GM12864 (cell line): ENCODE data around the gene MYO5A.
"Not testable (repeated sequence)": the region's sequence is repeated elsewhere in the genome, so short reads cannot be mapped to it uniquely, and the experiment has no call there.

ENCODE experiments used
- DNase-seq: peaks from one replicate; pipeline ENCODE4 v3.0.0-alpha.2; 2011; ENCODE audit warnings: low read depth
- H3K4me3 ChIP-seq: 2 replicates; pipeline ENCODE4 v1.5.1; 2011; ENCODE audit warnings: mild to moderate bottlenecking, low read depth, low read length, control low read depth
- CTCF ChIP-seq: IDR thresholded peaks from 2 replicates; pipeline ENCODE4 v1.5.1; 2011; ENCODE audit warnings: low read depth, mild to moderate bottlenecking, moderate library complexity, low read length, control low read depth, inconsistent platforms; ENCODE audit errors: missing control alignments

The MYO5A gene

GRCh38 chr15:52417957-52418356 is 110.7 kb downstream of the MYO5A start:
- TF ChIP-seq CTCF: no peak
- no peak for DNase-seq
- no peak overlapping the region for H3K4me3 ChIP-seq

GRCh38 chr15:52417521-52417920 is 111.2 kb downstream of the MYO5A start:
- no peak for TF ChIP-seq CTCF
- H3K4me3 ChIP-seq: no peak overlapping the region
- DNase-seq: no peak

- DNase-seq, H3K4me3 ChIP-seq: not testable (repeated sequence)
Measured at GRCh38 chr15:52416566-52416965, 112.1 kb downstream of the MYO5A start.

GRCh38 chr15:52415628-52416027 is 113.1 kb downstream of the MYO5A start:
- H3K4me3 ChIP-seq: no peak overlapping the region
- no peak for DNase-seq
- TF ChIP-seq CTCF: no peak

- TF ChIP-seq CTCF: no peak
Measured at GRCh38 chr15:52414936-52415335, 113.7 kb downstream of the MYO5A start.

GRCh38 chr15:52408823-52409222 is 119.9 kb downstream of the MYO5A start:
- no peak overlapping the region for H3K4me3 ChIP-seq
- TF ChIP-seq CTCF: no peak
- no peak for DNase-seq

More at GRCh38 chr15:52414936-52415335, 113.7 kb downstream of the MYO5A start:
- no peak for DNase-seq
- no peak overlapping the region for H3K4me3 ChIP-seq

GRCh38 chr15:52407374-52407773 is 121.3 kb downstream of the MYO5A start:
- DNase-seq: no peak
- TF ChIP-seq CTCF: no peak
- H3K4me3 ChIP-seq: no peak overlapping the region

GRCh38 chr15:52406601-52407000 is 122.1 kb downstream of the MYO5A start:
- H3K4me3 ChIP-seq: no peak overlapping the region
- DNase-seq: no peak
- TF ChIP-seq CTCF: no peak
